ENCODE results near the gene MMADHC. TPM values are rescaled to one million over a fixed set of nuclear protein-coding genes. Genes with fewer than 3 reads are reported as not detected.

Gene MMADHC
- total RNA-seq, 1 experiment from 2014 or later, result 89.8 TPM

DNA sequence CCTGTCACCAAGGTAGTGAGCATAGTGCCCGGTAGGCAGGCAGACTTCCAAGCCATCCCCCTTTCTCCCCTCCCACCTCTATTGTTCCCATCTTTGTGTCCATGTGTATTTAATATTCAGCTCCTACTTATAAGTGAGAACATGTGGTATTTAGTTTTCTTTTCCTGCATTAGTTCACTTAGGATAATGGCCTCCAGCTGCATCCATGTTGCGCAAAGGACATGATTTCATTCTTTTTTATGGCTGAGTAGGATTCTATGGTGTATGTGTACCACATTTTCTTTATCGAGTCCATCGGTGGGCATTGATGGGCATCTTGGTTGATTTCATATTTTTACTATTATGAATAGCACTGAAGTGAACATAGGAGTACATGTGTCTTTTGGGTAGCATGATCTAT lies 35.3 kb downstream of the MMADHC start:
- TF ChIP-seq, protein P1, sequence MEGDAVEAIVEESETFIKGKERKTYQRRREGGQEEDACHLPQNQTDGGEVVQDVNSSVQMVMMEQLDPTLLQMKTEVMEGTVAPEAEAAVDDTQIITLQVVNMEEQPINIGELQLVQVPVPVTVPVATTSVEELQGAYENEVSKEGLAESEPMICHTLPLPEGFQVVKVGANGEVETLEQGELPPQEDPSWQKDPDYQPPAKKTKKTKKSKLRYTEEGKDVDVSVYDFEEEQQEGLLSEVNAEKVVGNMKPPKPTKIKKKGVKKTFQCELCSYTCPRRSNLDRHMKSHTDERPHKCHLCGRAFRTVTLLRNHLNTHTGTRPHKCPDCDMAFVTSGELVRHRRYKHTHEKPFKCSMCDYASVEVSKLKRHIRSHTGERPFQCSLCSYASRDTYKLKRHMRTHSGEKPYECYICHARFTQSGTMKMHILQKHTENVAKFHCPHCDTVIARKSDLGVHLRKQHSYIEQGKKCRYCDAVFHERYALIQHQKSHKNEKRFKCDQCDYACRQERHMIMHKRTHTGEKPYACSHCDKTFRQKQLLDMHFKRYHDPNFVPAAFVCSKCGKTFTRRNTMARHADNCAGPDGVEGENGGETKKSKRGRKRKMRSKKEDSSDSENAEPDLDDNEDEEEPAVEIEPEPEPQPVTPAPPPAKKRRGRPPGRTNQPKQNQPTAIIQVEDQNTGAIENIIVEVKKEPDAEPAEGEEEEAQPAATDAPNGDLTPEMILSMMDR (IDR thresholded peaks at IDR 0.05; ENCODE audit: unreplicated experiment), result no peak
- no peaks in the 10 kb centered on the region for H3K36me3 Mint-ChIP-seq (ENCODE audit: insufficient read depth, unreplicated experiment)
- CTCF ChIA-PET, result no interaction called here
- BruUV-seq (replicated peaks), result no TSS peak
- no peak for DNase-seq
- no peaks in the 10 kb centered on the region for H3K4me1 Mint-ChIP-seq (ENCODE audit: low read depth, unreplicated experiment)
- H3K27ac Mint-ChIP-seq (ENCODE audit: unreplicated experiment), result no peak overlapping the region
- H3K9me3 Mint-ChIP-seq (ENCODE audit: low read depth, unreplicated experiment), result peaks cover 2% of the 10 kb centered on the region
- H3K27me3 Mint-ChIP-seq (ENCODE audit: unreplicated experiment), result no peaks in the 10 kb centered on the region
- H3K4me3 Mint-ChIP-seq (ENCODE audit: low read depth, unreplicated experiment), result no peak overlapping the region
- intact Hi-C loops (cut with micrococcal nuclease; ENCODE audit: unreplicated experiment), result no loop called here

DNA sequence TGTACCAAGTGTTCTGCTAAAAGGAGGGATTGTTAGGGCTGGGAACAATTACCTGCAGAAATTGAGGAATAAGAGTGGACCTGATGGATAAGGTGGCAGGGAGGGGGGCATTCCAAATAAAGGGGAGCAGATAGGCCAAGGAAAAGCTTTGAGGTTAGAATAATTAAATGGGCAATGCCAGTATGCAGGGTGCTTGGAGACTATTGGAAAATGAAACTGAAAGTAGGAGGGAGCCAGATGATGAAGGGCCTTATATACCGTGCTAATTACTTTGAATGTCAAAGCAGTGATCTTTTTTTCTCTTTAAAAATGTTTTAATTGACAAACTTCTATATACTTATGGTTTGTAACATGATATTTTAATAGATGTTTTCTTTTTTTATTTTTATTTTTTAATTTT lies 42.9 kb downstream of the MMADHC start:
- intact Hi-C loops (cut with micrococcal nuclease; ENCODE audit: unreplicated experiment), result no loop called here
- H3K36me3 Mint-ChIP-seq (ENCODE audit: insufficient read depth, unreplicated experiment), result no peaks in the 10 kb centered on the region
- H3K9me3 Mint-ChIP-seq (ENCODE audit: low read depth, unreplicated experiment), result peaks cover 2% of the 10 kb centered on the region
- no peaks in the 10 kb centered on the region for H3K4me1 Mint-ChIP-seq (ENCODE audit: low read depth, unreplicated experiment)
- TF ChIP-seq, protein P1 (IDR thresholded peaks at IDR 0.05; ENCODE audit: unreplicated experiment), result no peak
- no peaks in the 10 kb centered on the region for H3K27me3 Mint-ChIP-seq (ENCODE audit: unreplicated experiment)
- no peak for DNase-seq
- BruUV-seq (replicated peaks), result no TSS peak
- no peak overlapping the region for H3K27ac Mint-ChIP-seq (ENCODE audit: unreplicated experiment)
- no peak overlapping the region for H3K4me3 Mint-ChIP-seq (ENCODE audit: low read depth, unreplicated experiment)
- CTCF ChIA-PET, result no interaction called here

DNA sequence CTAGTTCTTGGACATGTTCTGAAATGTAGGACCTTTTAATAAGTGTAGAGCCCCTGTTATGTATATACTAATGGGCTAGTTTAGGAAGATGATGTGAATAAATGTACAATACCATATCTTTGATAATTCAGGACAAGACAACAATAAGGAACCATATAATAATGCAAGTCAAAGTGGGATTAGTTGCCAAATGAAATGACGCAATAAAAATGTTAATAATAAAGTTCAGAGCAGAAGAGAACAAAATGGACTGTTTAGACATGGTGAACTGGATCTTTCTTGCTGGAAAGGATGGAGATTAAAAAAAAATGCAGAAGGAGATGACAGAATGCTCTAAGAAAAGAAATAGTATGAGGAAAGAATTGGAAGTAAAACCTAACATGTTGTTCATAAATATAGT lies 43.7 kb downstream of the MMADHC start:
- no peaks in the 10 kb centered on the region for H3K36me3 Mint-ChIP-seq (ENCODE audit: insufficient read depth, unreplicated experiment)
- no TSS peak for BruUV-seq (replicated peaks)
- DNase-seq, result no peak
- TF ChIP-seq, protein P1 (IDR thresholded peaks at IDR 0.05; ENCODE audit: unreplicated experiment), result no peak
- H3K9me3 Mint-ChIP-seq (ENCODE audit: low read depth, unreplicated experiment), result peaks cover 2% of the 10 kb centered on the region
- H3K4me3 Mint-ChIP-seq (ENCODE audit: low read depth, unreplicated experiment), result no peak overlapping the region
- CTCF ChIA-PET, result no interaction called here
- H3K27me3 Mint-ChIP-seq (ENCODE audit: unreplicated experiment), result no peaks in the 10 kb centered on the region
- H3K27ac Mint-ChIP-seq (ENCODE audit: unreplicated experiment), result no peak overlapping the region
- no peaks in the 10 kb centered on the region for H3K4me1 Mint-ChIP-seq (ENCODE audit: low read depth, unreplicated experiment)
- intact Hi-C loops (cut with micrococcal nuclease; ENCODE audit: unreplicated experiment), result no loop called here

DNA sequence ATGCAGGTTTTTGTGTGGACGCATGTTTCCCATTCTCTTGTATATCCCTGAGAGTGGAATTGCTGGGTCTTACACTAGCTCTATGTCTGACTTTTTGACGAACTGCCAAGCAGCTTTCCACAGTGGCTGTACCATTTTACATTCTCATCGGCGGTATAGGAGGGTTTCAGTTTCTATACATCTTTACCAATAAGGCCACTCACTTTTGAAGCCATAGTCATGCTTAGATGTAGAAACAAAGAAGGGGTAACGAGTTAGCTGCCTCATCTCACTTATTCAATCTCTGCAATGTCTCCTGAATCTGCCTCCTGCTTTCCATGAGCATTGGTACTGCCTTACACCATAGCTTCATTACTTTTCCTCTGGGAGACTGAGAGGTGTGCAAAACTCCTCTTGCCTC lies 47.4 kb downstream of the MMADHC start:
- TF ChIP-seq, protein P1 (IDR thresholded peaks at IDR 0.05; ENCODE audit: unreplicated experiment), result no peak
- intact Hi-C loops (cut with micrococcal nuclease; ENCODE audit: unreplicated experiment), result no loop called here
- H3K4me1 Mint-ChIP-seq (ENCODE audit: low read depth, unreplicated experiment), result no peaks in the 10 kb centered on the region
- H3K36me3 Mint-ChIP-seq (ENCODE audit: insufficient read depth, unreplicated experiment), result no peaks in the 10 kb centered on the region
- H3K27ac Mint-ChIP-seq (ENCODE audit: unreplicated experiment), result no peak overlapping the region
- peaks cover 3% of the 10 kb centered on the region for H3K9me3 Mint-ChIP-seq (ENCODE audit: low read depth, unreplicated experiment)
- no peak overlapping the region for H3K4me3 Mint-ChIP-seq (ENCODE audit: low read depth, unreplicated experiment)
- no peaks in the 10 kb centered on the region for H3K27me3 Mint-ChIP-seq (ENCODE audit: unreplicated experiment)
- CTCF ChIA-PET, result no interaction called here
- DNase-seq, result no peak
- no TSS peak for BruUV-seq (replicated peaks)
